K562 (cell line): Measurements from ENCODE around the gene HMGB3. TPM values are rescaled to one million over a fixed set of nuclear protein-coding genes. Genes with fewer than 3 reads are reported as not detected.

Source experiments
- ATAC-seq: fragments of 200-7000 bp; cut with Tn5 transposase; 3 replicates; pipeline ENCODE4 v1.9.1; 2020; ENCODE audit warnings: moderate library complexity
- BruUV-seq: library from RNA; stranded (reverse); fragments of 400-500 nt; replicated peaks from 2 replicates; lab custom pipeline; 2021; lab: Mats Ljungman, UMichigan
- CTCF ChIA-PET: fragments of 300-600 bp; formaldehyde crosslinking; extraction: SDS; loops from one replicate; lab custom pipeline; 2021; ENCODE audit warnings: low intra/inter-chr PET ratio; lab: Yijun Ruan, JAX
- POLR2A ChIA-PET: fragments of 300-600, 350-650 bp; sonication (Branson Sonifier 250); formaldehyde crosslinking; extraction: SDS; loops from one replicate; lab custom pipeline; 2021; ENCODE audit warnings: antibody characterized with exemption, inconsistent platforms; lab: Yijun Ruan, JAX
- DNase-seq, 4 experiments: peaks; one replicate each; pipeline versions ENCODE4 v3.0.0 to v3.0.0-alpha.2; 2011 to 2018; ENCODE audit warnings: low spot score in 3 of 4, mixed read lengths in 3 of 4; ENCODE audit errors: extremely low read depth in 1 of 4
- FAIRE-seq: peaks from 2 replicates; lab custom pipeline; 2011; peaks lifted over from hg19 to GRCh38; lab: Jason Lieb, UNC
- H2AFZ ChIP-seq: 2 replicates; pipeline ENCODE4 v1.6.0; 2011; ENCODE audit warnings: low read depth, low read length, control low read depth, inconsistent platforms
- H3K27ac ChIP-seq: fragments of 200-600 bp; 3 replicates; pipeline ENCODE4 v1.8.0; 2011; ENCODE audit warnings: low read depth, mild to moderate bottlenecking, control low read depth, inconsistent platforms, low read length, moderate library complexity, mixed read lengths; ENCODE audit errors: extremely low read depth
- H3K27me3 ChIP-seq, 2 experiments: fragments of 300-600 bp in 1 of 2; 2 replicates in 1 of 2; 3 replicates in 1 of 2; pipeline versions ENCODE4 v1.6.0 to v1.8.0; 2011; ENCODE audit warnings: inconsistent platforms in 2 of 2, low read length in 2 of 2, mild to moderate bottlenecking in 1 of 2, mixed read lengths in 1 of 2, moderate library complexity in 1 of 2; ENCODE audit not compliant: control insufficient read depth in 2 of 2, insufficient read depth in 2 of 2
- H3K36me3 ChIP-seq: fragments of 300-600 bp; 3 replicates; pipeline ENCODE4 v1.8.0; 2011; ENCODE audit warnings: mild to moderate bottlenecking, low read length, inconsistent platforms; ENCODE audit not compliant: control insufficient read depth, insufficient read depth
- H3K4me1 ChIP-seq, 2 experiments: fragments of 200-600 bp in 1 of 2; replicated peaks in 1 of 2; 2 replicates in 1 of 2; 3 replicates in 1 of 2; pipeline versions ENCODE4 v1.5.1 to v1.8.0; 2011; ENCODE audit warnings: inconsistent platforms in 2 of 2, low read length in 2 of 2, mild to moderate bottlenecking in 1 of 2, mixed read lengths in 1 of 2, moderate library complexity in 1 of 2; ENCODE audit not compliant: control insufficient read depth in 2 of 2, insufficient read depth in 2 of 2
- H3K4me2 ChIP-seq: 2 replicates; pipeline ENCODE4 v1.6.1; 2011; ENCODE audit warnings: low read length, control low read depth, inconsistent platforms, mixed read lengths; ENCODE audit not compliant: insufficient read depth
- H3K4me3 ChIP-seq: fragments of 200-600 bp; sonication (generic), shearing (Covaris generic); 2 replicates; pipeline ENCODE4 v1.5.1; 2016; ENCODE audit warnings: control low read depth, inconsistent platforms
- H3K79me2 ChIP-seq: fragments of 200-600 bp; 3 replicates; pipeline ENCODE4 v1.8.0; 2011; ENCODE audit warnings: low read length, inconsistent platforms; ENCODE audit not compliant: control insufficient read depth, insufficient read depth
- H3K9ac ChIP-seq, 2 experiments: 2 replicates each; pipeline versions ENCODE4 v1.6.0 to v1.6.1; 2011; ENCODE audit warnings: low read depth in 2 of 2, low read length in 2 of 2, control low read depth in 1 of 2, inconsistent platforms in 1 of 2, mild to moderate bottlenecking in 1 of 2, mixed read lengths in 1 of 2; ENCODE audit not compliant: insufficient read depth in 1 of 2
- H3K9me1 ChIP-seq: one replicate; pipeline ENCODE4 v1.6.0; 2011; ENCODE audit warnings: inconsistent platforms, mild to moderate bottlenecking, low read length, moderate library complexity; ENCODE audit not compliant: control insufficient read depth, insufficient read depth
- H3K9me3 ChIP-seq: replicated peaks from 2 replicates; pipeline ENCODE4 v1.5.1; 2011; ENCODE audit warnings: low read depth, low read length, inconsistent platforms; ENCODE audit not compliant: control insufficient read depth, insufficient read depth
- H4K20me1 ChIP-seq: replicated peaks from 2 replicates; pipeline ENCODE4 v1.6.1; 2011; ENCODE audit warnings: low read length, inconsistent platforms, mixed read lengths; ENCODE audit not compliant: control insufficient read depth, insufficient read depth
- ARHGAP35 ChIP-seq: fragments of 450-650 bp; IDR thresholded peaks from 2 replicates; pipeline ENCODE4 v1.6.1; 2018; ENCODE audit not compliant: partially characterized antibody
- C11orf30 ChIP-seq: fragments of 450-650 bp; IDR thresholded peaks from 2 replicates; pipeline ENCODE4 v1.6.1; 2016; ENCODE audit warnings: low read depth, mild to moderate bottlenecking
- CBFA2T3 ChIP-seq: fragments of 450-650 bp; IDR thresholded peaks from 2 replicates; pipeline ENCODE4 v1.6.1; 2017
- CSDE1 ChIP-seq, 2 experiments: fragments of 450-650 bp; IDR thresholded peaks; 2 replicates each; pipeline ENCODE4 v1.6.1; 2016; ENCODE audit warnings: mild to moderate bottlenecking in 1 of 2
- DPF2 ChIP-seq: fragments of 450-650 bp; IDR thresholded peaks from 2 replicates; pipeline ENCODE4 v1.6.1; 2016
- JUN ChIP-seq, 2 experiments: sonication (generic) in 1 of 2; formaldehyde crosslinking in 1 of 2; IDR thresholded peaks; 2 replicates each; pipeline versions ENCODE4 v1.6.1 to v1.8.0; 2012 to 2022; ENCODE audit warnings: borderline replicate concordance in 2 of 2, mild to moderate bottlenecking in 2 of 2, improper control_type of control experiment in 1 of 2, low read depth in 1 of 2, low read length in 1 of 2, missing genetic modification reagents in 1 of 2
- MAFF ChIP-seq: IDR thresholded peaks from 2 replicates; pipeline ENCODE4 v1.6.1; 2012; ENCODE audit warnings: low read length, improper control_type of control experiment
- MAFG ChIP-seq: fragments of 450-650 bp; conservative IDR thresholded peaks from 2 replicates; pipeline ENCODE4 v1.6.1; 2016; ENCODE audit warnings: missing genetic modification characterization, missing compliant biosample characterization
- MAFK ChIP-seq: IDR thresholded peaks from 2 replicates; pipeline ENCODE4 v1.6.1; 2011; ENCODE audit warnings: low read length, improper control_type of control experiment
- NFE2 ChIP-seq: IDR thresholded peaks from 2 replicates; pipeline ENCODE4 v1.6.1; 2014; ENCODE audit warnings: antibody characterized with exemption, low read depth
- NRF1 ChIP-seq, 2 experiments: fragments of 450-650 bp; IDR thresholded peaks in 1 of 2; conservative IDR thresholded peaks in 1 of 2; 2 replicates each; pipeline ENCODE4 v1.6.1; 2014; ENCODE audit warnings: mild to moderate bottlenecking in 2 of 2
- ZNF316 ChIP-seq: fragments of 450-650 bp; IDR thresholded peaks from 2 replicates; pipeline ENCODE4 v1.6.1; 2016
- ZNF444 ChIP-seq: fragments of 250-450 bp; sonication (Bioruptor Pico); IDR thresholded peaks from 2 replicates; pipeline ENCODE4 v1.4.0; 2020; ENCODE audit warnings: mild to moderate bottlenecking, moderate library complexity
- WGBS: fragments of 100-300 bp; shearing (Covaris generic); methylation state at CpG from one replicate; pipeline ENCODE4 v1.1.6; 2016; ENCODE audit warnings: low coverage, mixed read lengths; ENCODE audit not compliant: insufficient coverage; ENCODE audit errors: missing lambda C conversion rate; 5-methylcytosine and 5-hydroxymethylcytosine counted together
- in situ Hi-C: fragments of 300-500 bp; cut with MboI; formaldehyde crosslinking; loops from 4 replicates; pipeline ENCODE4 v1.15.0; 2018; ENCODE audit warnings: inconsistent platforms, mixed read lengths
- intact Hi-C: fragments of 100-400 bp; cut with micrococcal nuclease; formaldehyde crosslinking; loops from 2 replicates; pipeline ENCODE4 v1.14.2; 2022
- polyA plus RNA-seq, 8 experiments: library from polyadenylated mRNA; depleted of rRNA in 4 of 8; stranded (reverse) in 5 of 8; unstranded in 3 of 8; fragments of >200 nt; fragmentation: Nextera tagmentation in 2 of 8; fragmentation: Illumina TruSeq in 1 of 8; extraction: Ambion mirVana in 2 of 8; extraction: Trizol in 1 of 8; gene quantifications; 2 replicates each; pipeline versions ENCODE4 v1.2.1 to v1.2.3, GENCODE V29; 2011 to 2014; ENCODE audit warnings: inconsistent platforms in 1 of 8, missing spikeins in 1 of 8
- total RNA-seq, 7 experiments: library from RNA; depleted of rRNA in 6 of 7; stranded (reverse); fragments of >200 nt in 6 of 7; fragmentation: Illumina TruSeq in 2 of 7; extraction: Trizol in 2 of 7; gene quantifications; 2 replicates each; pipeline versions ENCODE4 v1.2.1 to v1.2.3, GENCODE V29; 2011 to 2021; ENCODE audit warnings: low replicate concordance in 1 of 7
- TF ChIP-seq, protein P1 (sequence below): IDR thresholded peaks from 2 replicates; pipeline ENCODE4 v1.6.1; 2011; ENCODE audit not compliant: insufficient read length; ENCODE audit errors: extremely low read depth
- TF ChIP-seq, protein P2 (sequence below): fragments of 450-650 bp; formaldehyde crosslinking; IDR thresholded peaks from 2 replicates; pipeline ENCODE4 v1.4.0; 2022; ENCODE audit warnings: missing genetic modification characterization

The HMGB3 gene
- total and polyA plus RNA-seq, 9 of the 15 experiments (the other 6 are each of a cell fraction or from before 2014, with no cell fraction given) = 36.7 to 168 (median 117) TPM

DNA sequence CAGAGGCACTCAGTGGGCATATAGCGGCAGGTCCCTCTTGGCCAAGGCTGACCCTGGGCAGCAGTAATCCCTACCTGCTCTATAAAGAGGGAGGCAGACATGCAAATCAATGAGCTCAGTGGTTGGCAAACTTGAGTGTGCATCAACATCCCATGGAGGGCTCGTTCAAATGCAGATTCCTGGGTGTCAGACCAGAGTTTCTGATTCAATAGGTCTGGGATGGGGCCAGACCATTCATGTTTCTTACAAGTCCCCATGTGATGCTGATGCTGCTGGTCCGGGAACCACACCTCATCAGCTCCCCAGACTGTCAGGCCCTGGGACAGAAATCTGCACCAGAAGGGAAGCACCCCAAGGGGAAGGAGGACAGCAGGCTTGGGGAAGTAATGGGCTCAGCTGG, 38.9 kb upstream of the HMGB3 start:
- ATAC-seq (no peak), DNase-seq (no peak), FAIRE-seq (no peak)
- H3K9ac ChIP-seq = no peak overlapping the region
- TF ChIP-seq, protein P1, sequence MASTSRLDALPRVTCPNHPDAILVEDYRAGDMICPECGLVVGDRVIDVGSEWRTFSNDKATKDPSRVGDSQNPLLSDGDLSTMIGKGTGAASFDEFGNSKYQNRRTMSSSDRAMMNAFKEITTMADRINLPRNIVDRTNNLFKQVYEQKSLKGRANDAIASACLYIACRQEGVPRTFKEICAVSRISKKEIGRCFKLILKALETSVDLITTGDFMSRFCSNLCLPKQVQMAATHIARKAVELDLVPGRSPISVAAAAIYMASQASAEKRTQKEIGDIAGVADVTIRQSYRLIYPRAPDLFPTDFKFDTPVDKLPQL = no peak
- TF ChIP-seq CSDE1 (IDR thresholded peaks at IDR 0.05) = no peak
- no peak overlapping the region for H3K4me2 ChIP-seq
- H3K36me3 ChIP-seq = no peaks in the 10 kb centered on the region
- no peak overlapping the region for H3K4me3 ChIP-seq
- 49% methylated on average over 3 of the region's 3 CpGs for WGBS
- H2AFZ ChIP-seq = no peak overlapping the region
- H3K9me3 ChIP-seq = no peaks in the 10 kb centered on the region
- POLR2A ChIA-PET = interaction anchor here (1.1 kb wide), 1 partner anchor 17 kb away, joined by 4 read pairs; no protein-coding TSS in a partner anchor
- intact Hi-C loops (no loop called here), in situ Hi-C loops (no loop called here)
- H3K79me2 ChIP-seq = no peaks in the 10 kb centered on the region
- CTCF ChIA-PET = no interaction called here
- H4K20me1 ChIP-seq = no peaks in the 10 kb centered on the region
- peaks cover 22 to 26% of the 10 kb centered on the region in 2 experiments; a peak in 4 of 5 replicates for H3K4me1 ChIP-seq
- no peaks in the 10 kb centered on the region for H3K9me1 ChIP-seq
- BruUV-seq = no TSS peak
- H3K27me3 ChIP-seq = peaks cover 2 to 4% of the 10 kb centered on the region in 2 experiments; a peak in 2 of 5 replicates
- H3K27ac ChIP-seq = no peak overlapping the region

DNA sequence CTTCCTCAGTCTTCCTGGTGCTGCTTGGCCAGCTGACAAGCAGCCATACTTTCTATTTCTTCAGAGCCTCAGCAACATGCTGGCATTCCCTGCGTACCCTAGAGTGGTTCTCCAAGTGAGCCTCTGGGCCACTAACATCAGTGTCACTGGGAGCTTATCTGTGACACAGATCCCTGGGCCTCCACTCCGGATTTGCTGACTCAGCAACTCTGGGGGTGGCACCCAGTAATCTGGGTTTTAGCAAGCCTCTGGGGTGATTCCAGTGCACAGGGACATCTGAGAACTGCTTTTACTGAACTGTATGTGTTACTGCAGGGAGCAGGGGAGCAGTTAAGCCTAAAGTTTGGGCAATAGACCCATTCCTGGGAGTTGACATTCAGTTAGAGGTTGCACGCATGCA, 28.2 kb upstream of the HMGB3 start:
- Histone ChIP-seq H3K27me3 (peaks cover 0 to 13% of the 10 kb centered on the region in 2 experiments; a peak in 2 of 5 replicates), H3K27ac (no peak overlapping the region)
- FAIRE-seq = no peak
- TF ChIP-seq ZNF444 (CRISPR knock-in tag) (no peak), MAFG (peak; percentile 98), CBFA2T3 (peak; percentile 56), NRF1 (conservative IDR thresholded peaks at IDR 0.05 in 1 of 2, IDR thresholded peaks at IDR 0.05 in 1 of 2) (no peak), DPF2 (0 out of 2 replicates have a peak, but pooled peaks have one; percentile 25), NFE2 (peak; percentile 65), ARHGAP35 (no peak), MAFK (peak; percentile 100), JUN (IDR thresholded peaks at IDR 0.05; ENCODE audit: borderline replicate concordance, low read depth, low read length) (no peak), JUN (CRISPR knock-in tag; IDR thresholded peaks at IDR 0.05; ENCODE audit: borderline replicate concordance) (no peak), ZNF316 (peak; percentile 99), MAFF (peak; percentile 100), C11orf30 (peak; percentile 99)
- TF ChIP-seq, protein P2, sequence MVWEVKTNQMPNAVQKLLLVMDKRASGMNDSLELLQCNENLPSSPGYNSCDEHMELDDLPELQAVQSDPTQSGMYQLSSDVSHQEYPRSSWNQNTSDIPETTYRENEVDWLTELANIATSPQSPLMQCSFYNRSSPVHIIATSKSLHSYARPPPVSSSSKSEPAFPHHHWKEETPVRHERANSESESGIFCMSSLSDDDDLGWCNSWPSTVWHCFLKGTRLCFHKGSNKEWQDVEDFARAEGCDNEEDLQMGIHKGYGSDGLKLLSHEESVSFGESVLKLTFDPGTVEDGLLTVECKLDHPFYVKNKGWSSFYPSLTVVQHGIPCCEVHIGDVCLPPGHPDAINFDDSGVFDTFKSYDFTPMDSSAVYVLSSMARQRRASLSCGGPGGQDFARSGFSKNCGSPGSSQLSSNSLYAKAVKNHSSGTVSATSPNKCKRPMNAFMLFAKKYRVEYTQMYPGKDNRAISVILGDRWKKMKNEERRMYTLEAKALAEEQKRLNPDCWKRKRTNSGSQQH (CRISPR knock-in tag) = no peak

More for the DNA sequence above, 28.2 kb upstream of the HMGB3 start:
- DNase-seq = peak; percentile 42 to 51 (median 46)
- POLR2A ChIA-PET = no interaction called here
- no peak overlapping the region for H2AFZ ChIP-seq
- ATAC-seq = peak; percentile 69
- CTCF ChIA-PET = no interaction called here
- no peak overlapping the region for H3K4me3 ChIP-seq
- H3K9ac ChIP-seq = no peak overlapping the region
- peaks cover 4% of the 10 kb centered on the region in 2 experiments; a peak in 2 of 5 replicates for H3K4me1 ChIP-seq
- in situ Hi-C loops = no loop called here
- no peaks in the 10 kb centered on the region for H3K79me2 ChIP-seq
- no peak overlapping the region for H3K4me2 ChIP-seq
- no peaks in the 10 kb centered on the region for H3K9me3 ChIP-seq
- intact Hi-C loops = no loop called here
- no TSS peak for BruUV-seq
- no peaks in the 10 kb centered on the region for H3K9me1 ChIP-seq
- WGBS = 22% methylated on average over 3 of the region's 3 CpGs
- no peaks in the 10 kb centered on the region for H3K36me3 ChIP-seq
- H4K20me1 ChIP-seq = no peaks in the 10 kb centered on the region; the same call in 1 of the 2 replicates
